H1 (cell line): ENCODE data around the gene DIPK1A. TPM values are rescaled to one million over a fixed set of nuclear protein-coding genes. Genes with fewer than 3 reads are reported as not detected.

Experiments used
- CTCF ChIA-PET: fragments of 300-600 bp; sonication (Branson Sonifier 250); formaldehyde crosslinking; loops from one replicate; lab custom pipeline; 2021; ENCODE audit not compliant: partially characterized antibody; lab: Charles Lee
- POLR2A ChIA-PET: fragments of 300-600 bp; sonication (Branson Sonifier 250); formaldehyde crosslinking; loops from one replicate; lab custom pipeline; 2021; ENCODE audit warnings: inconsistent platforms; ENCODE audit not compliant: partially characterized antibody; lab: Charles Lee
- DNase-seq, 2 experiments: peaks; one replicate each; pipeline versions ENCODE4 v3.0.0 to v3.0.0-alpha.2; 2010 to 2022; ENCODE audit warnings: low spot score in 2 of 2, low read depth in 1 of 2, mixed read lengths in 1 of 2
- FAIRE-seq: peaks from 2 replicates; lab custom pipeline; 2011; peaks lifted over from hg19 to GRCh38; lab: Jason Lieb, UNC
- H2AFZ ChIP-seq: 2 replicates; pipeline ENCODE4 v1.8.1; 2012; ENCODE audit warnings: low read length, inconsistent platforms
- H2AK5ac ChIP-seq: 2 replicates; pipeline ENCODE4 v1.6.1; 2013; ENCODE audit warnings: low read depth, low read length
- H2BK120ac ChIP-seq: replicated peaks from 2 replicates; pipeline ENCODE3; 2013; ENCODE audit warnings: low read depth, low read length, inconsistent platforms
- H2BK12ac ChIP-seq: 2 replicates; pipeline ENCODE4 v1.6.1; 2013; ENCODE audit warnings: low read depth, low read length
- H2BK15ac ChIP-seq: 2 replicates; pipeline ENCODE4 v1.6.1; 2013; ENCODE audit warnings: low read length
- H2BK20ac ChIP-seq: 2 replicates; pipeline ENCODE4 v1.6.1; 2013; ENCODE audit warnings: low read length
- H2BK5ac ChIP-seq: 2 replicates; pipeline ENCODE4 v1.6.1; 2013; ENCODE audit warnings: low read depth, low read length
- H3K14ac ChIP-seq: 2 replicates; pipeline ENCODE4 v1.6.1; 2013; ENCODE audit warnings: inconsistent platforms; ENCODE audit not compliant: insufficient read length
- H3K18ac ChIP-seq: 2 replicates; pipeline ENCODE4 v1.6.1; 2013; ENCODE audit warnings: low read length; ENCODE audit errors: extremely low read depth
- H3K23ac ChIP-seq: 2 replicates; pipeline ENCODE4 v1.6.1; 2013; ENCODE audit warnings: inconsistent platforms; ENCODE audit not compliant: insufficient read length
- H3K23me2 ChIP-seq: 2 replicates; pipeline ENCODE4 v1.6.1; 2013; ENCODE audit warnings: low read depth, low read length
- H3K27ac ChIP-seq: 2 replicates; pipeline ENCODE4 v1.6.1; 2011; ENCODE audit warnings: low read depth, low read length, inconsistent platforms
- H3K27me3 ChIP-seq, 4 experiments: replicated peaks in 1 of 4; 1 replicate in 1 of 4; 2 replicates in 3 of 4; pipeline versions ENCODE4 v1.6.1 to v1.8.1; 2011 to 2013; ENCODE audit warnings: low read length in 3 of 4, mild to moderate bottlenecking in 3 of 4, inconsistent platforms in 2 of 4, mixed read lengths in 2 of 4, moderate library complexity in 1 of 4; ENCODE audit not compliant: control insufficient read depth in 3 of 4, insufficient read depth in 3 of 4; ENCODE audit errors: extremely low read depth in 1 of 4
- H3K36me3 ChIP-seq, 4 experiments: 2 replicates each; pipeline versions ENCODE4 v1.6.1 to v1.8.1; 2011 to 2013; ENCODE audit warnings: mild to moderate bottlenecking in 4 of 4, low read length in 3 of 4, moderate library complexity in 2 of 4, control low read depth in 1 of 4, inconsistent platforms in 1 of 4; ENCODE audit not compliant: insufficient read depth in 4 of 4, control insufficient read depth in 2 of 4
- H3K4ac ChIP-seq: replicated peaks from 2 replicates; pipeline ENCODE3; 2013; ENCODE audit warnings: low read length, low read depth, mixed read lengths, inconsistent platforms; ENCODE audit not compliant: insufficient read length
- H3K4me1 ChIP-seq, 4 experiments: replicated peaks in 1 of 4; 1 replicate in 1 of 4; 2 replicates in 3 of 4; pipeline versions ENCODE4 v1.6.1 to v1.8.1; 2011 to 2013; ENCODE audit warnings: low read length in 3 of 4, inconsistent platforms in 2 of 4, mixed read lengths in 1 of 4; ENCODE audit not compliant: insufficient read depth in 4 of 4, control insufficient read depth in 3 of 4
- H3K4me2 ChIP-seq, 2 experiments: 2 replicates each; pipeline versions ENCODE4 v1.6.1 to v1.8.1; 2011 to 2013; ENCODE audit warnings: low read depth in 2 of 2, low read length in 2 of 2, control low read depth in 1 of 2, inconsistent platforms in 1 of 2, mild to moderate bottlenecking in 1 of 2; ENCODE audit not compliant: insufficient read depth in 1 of 2
- H3K4me3 ChIP-seq, 4 experiments: fragments of 200-600, 300-600 bp in 1 of 4; sonication (generic), shearing (Covaris generic), sonication (Bioruptor Twin) in 1 of 4; 2 replicates each; pipeline versions ENCODE4 v1.5.1 to v1.8.1; 2011 to 2016; ENCODE audit warnings: low read length in 4 of 4, low read depth in 3 of 4, control low read depth in 2 of 4, inconsistent platforms in 2 of 4, mild to moderate bottlenecking in 2 of 4, mixed read lengths in 1 of 4, moderate library complexity in 1 of 4; ENCODE audit not compliant: insufficient read depth in 2 of 4; ENCODE audit errors: extremely low read depth in 1 of 4
- H3K56ac ChIP-seq: replicated peaks from 2 replicates; pipeline ENCODE3; 2013; ENCODE audit warnings: low read depth, mild to moderate bottlenecking, mixed read lengths, low read length, inconsistent platforms; ENCODE audit not compliant: insufficient read length
- H3K79me1 ChIP-seq: 2 replicates; pipeline ENCODE4 v1.6.1; 2013; ENCODE audit warnings: low read depth, low read length, control low read depth
- H3K79me2 ChIP-seq, 2 experiments: 2 replicates each; pipeline versions ENCODE4 v1.6.1 to v1.8.1; 2012 to 2013; ENCODE audit warnings: low read length in 2 of 2, mild to moderate bottlenecking in 2 of 2, inconsistent platforms in 1 of 2; ENCODE audit not compliant: insufficient read depth in 2 of 2, control insufficient read depth in 1 of 2
- H3K9ac ChIP-seq, 4 experiments: replicated peaks in 1 of 4; 1 replicate in 1 of 4; 2 replicates in 3 of 4; pipeline versions ENCODE4 v1.6.1 to v1.8.1; 2011 to 2013; ENCODE audit warnings: low read depth in 3 of 4, low read length in 3 of 4, control low read depth in 2 of 4, mild to moderate bottlenecking in 2 of 4, moderate library complexity in 2 of 4, inconsistent platforms in 1 of 4; ENCODE audit errors: extremely low read depth in 1 of 4
- H3K9me3 ChIP-seq, 2 experiments: 2 replicates each; pipeline versions ENCODE4 v1.6.1 to v1.8.1; 2012 to 2013; ENCODE audit warnings: mild to moderate bottlenecking in 2 of 2, moderate library complexity in 2 of 2, control low read depth in 1 of 2, inconsistent platforms in 1 of 2, low read depth in 1 of 2, low read length in 1 of 2, mixed read lengths in 1 of 2; ENCODE audit not compliant: insufficient read depth in 2 of 2
- H4K20me1 ChIP-seq, 2 experiments: replicated peaks in 1 of 2; 2 replicates each; pipeline versions ENCODE3 to v1.8.1; 2011 to 2013; ENCODE audit warnings: inconsistent platforms in 2 of 2, low read length in 2 of 2, mild to moderate bottlenecking in 1 of 2; ENCODE audit not compliant: insufficient read depth in 2 of 2, control insufficient read depth in 1 of 2
- H4K5ac ChIP-seq: 2 replicates; pipeline ENCODE4 v1.6.1; 2013; ENCODE audit warnings: low read length, low read depth, mixed read lengths, inconsistent platforms; ENCODE audit not compliant: insufficient read length
- H4K8ac ChIP-seq: 2 replicates; pipeline ENCODE4 v1.8.0; 2013; ENCODE audit warnings: mild to moderate bottlenecking, moderate library complexity, low read length, inconsistent platforms; ENCODE audit not compliant: insufficient read depth; ENCODE audit errors: extremely low read depth
- H4K91ac ChIP-seq: replicated peaks from 2 replicates; pipeline ENCODE3; 2013; ENCODE audit warnings: low read length, mixed read lengths, inconsistent platforms; ENCODE audit not compliant: insufficient read length
- BACH1 ChIP-seq: IDR thresholded peaks from 2 replicates; pipeline ENCODE4 v1.6.1; 2012; ENCODE audit warnings: low read length, improper control_type of control experiment
- CHD1 ChIP-seq: IDR thresholded peaks from 2 replicates; pipeline ENCODE4 v1.6.1; 2012; ENCODE audit warnings: low read depth, low read length, improper control_type of control experiment
- CHD2 ChIP-seq: IDR thresholded peaks from 2 replicates; pipeline ENCODE4 v1.6.1; 2012; ENCODE audit warnings: low read length, improper control_type of control experiment
- EP300 ChIP-seq, 2 experiments: IDR thresholded peaks; 1 replicate in 1 of 2; 2 replicates in 1 of 2; pipeline ENCODE4 v1.6.1; 2011 to 2012; ENCODE audit warnings: low read depth in 2 of 2, low read length in 2 of 2, mild to moderate bottlenecking in 2 of 2, borderline replicate concordance in 1 of 2, inconsistent platforms in 1 of 2, moderate library complexity in 1 of 2
- FOSL1 ChIP-seq: IDR thresholded peaks from 2 replicates; pipeline ENCODE4 v1.6.1; 2011; ENCODE audit warnings: mild to moderate bottlenecking, low read depth, low read length, moderate library complexity; ENCODE audit not compliant: insufficient read depth
- KDM4A ChIP-seq: IDR thresholded peaks from one replicate; pipeline ENCODE4 v1.7.1; 2012; ENCODE audit warnings: low read depth, mild to moderate bottlenecking, moderate library complexity, low read length, inconsistent platforms; ENCODE audit not compliant: severe bottlenecking
- NRF1 ChIP-seq: IDR thresholded peaks from 2 replicates; pipeline ENCODE4 v1.6.1; 2011; ENCODE audit warnings: mild to moderate bottlenecking, low read depth, low read length, improper control_type of control experiment
- SAP30 ChIP-seq: fragments of 300-600 bp; sonication (generic); IDR thresholded peaks from 2 replicates; pipeline ENCODE4 v1.7.1; 2012; ENCODE audit warnings: low read length, moderate library complexity, mild to moderate bottlenecking, inconsistent platforms; ENCODE audit not compliant: insufficient read depth, insufficient replicate concordance
- SP1 ChIP-seq: IDR thresholded peaks from 2 replicates; pipeline ENCODE4 v1.6.1; 2011; ENCODE audit warnings: low read depth, low read length
- SUZ12 ChIP-seq: fragments of 200-600 bp; sonication (generic); IDR thresholded peaks from 2 replicates; pipeline ENCODE4 v1.6.1; 2012; ENCODE audit warnings: mild to moderate bottlenecking, inconsistent platforms, low read length, moderate library complexity, mixed read lengths
- TAF1 ChIP-seq: IDR thresholded peaks from 2 replicates; pipeline ENCODE4 v1.6.1; 2011; ENCODE audit warnings: mild to moderate bottlenecking, low read depth, low read length
- TCF12 ChIP-seq: IDR thresholded peaks from 2 replicates; pipeline ENCODE4 v1.6.1; 2011; ENCODE audit warnings: low read depth, mild to moderate bottlenecking, low read length
- YY1 ChIP-seq: IDR thresholded peaks from 2 replicates; pipeline ENCODE4 v1.6.1; 2011; ENCODE audit warnings: low read depth, mild to moderate bottlenecking, low read length
- WGBS, 2 experiments: shearing (Covaris generic) in 1 of 2; methylation state at CpG; one replicate each; pipeline versions ENCODE4 v1.1.6 to v1.1.7; 2013 to 2015; ENCODE audit warnings: low lambda C conversion rate in 2 of 2, mixed read lengths in 2 of 2, inconsistent platforms in 1 of 2, low coverage in 1 of 2, missing lambda C conversion rate in 1 of 2; ENCODE audit not compliant: insufficient replicate concordance in 2 of 2, insufficient coverage in 1 of 2, insufficient read length in 1 of 2; ENCODE audit errors: extremely low coverage in 1 of 2, missing lambda C conversion rate in 1 of 2; 5-methylcytosine and 5-hydroxymethylcytosine counted together
- polyA plus RNA-seq, 7 experiments: library from polyadenylated mRNA; depleted of rRNA in 3 of 7; stranded (reverse) in 5 of 7; unstranded in 2 of 7; fragments of >200 nt in 5 of 7; fragments of 200-250 nt in 2 of 7; gene quantifications; 1 replicate in 5 of 7; 2 replicates in 1 of 7; 4 replicates in 1 of 7; pipeline versions ENCODE4 v1.2.1 to v1.2.3, GENCODE V29; 2011 to 2013; ENCODE audit warnings: missing spikeins in 2 of 7, mixed read lengths in 2 of 7
- total RNA-seq: library from RNA; stranded (reverse); fragmentation: NEBNext Ultra II Directional; extraction: Animal tissue kit (Norgen Biotek cat#: 25700); gene quantifications from 2 replicates; pipeline ENCODE4 v1.2.1, GENCODE V29; 2021
- TF ChIP-seq, protein P1 (sequence below): IDR thresholded peaks from 2 replicates; pipeline ENCODE4 v1.6.1; 2011; ENCODE audit warnings: low read length, improper control_type of control experiment

Gene DIPK1A
- total and polyA plus RNA-seq, 2 of the 8 experiments (the other 6 are each of a cell fraction or from before 2014, with no cell fraction given): 2.5 to 5.0 TPM

DNA sequence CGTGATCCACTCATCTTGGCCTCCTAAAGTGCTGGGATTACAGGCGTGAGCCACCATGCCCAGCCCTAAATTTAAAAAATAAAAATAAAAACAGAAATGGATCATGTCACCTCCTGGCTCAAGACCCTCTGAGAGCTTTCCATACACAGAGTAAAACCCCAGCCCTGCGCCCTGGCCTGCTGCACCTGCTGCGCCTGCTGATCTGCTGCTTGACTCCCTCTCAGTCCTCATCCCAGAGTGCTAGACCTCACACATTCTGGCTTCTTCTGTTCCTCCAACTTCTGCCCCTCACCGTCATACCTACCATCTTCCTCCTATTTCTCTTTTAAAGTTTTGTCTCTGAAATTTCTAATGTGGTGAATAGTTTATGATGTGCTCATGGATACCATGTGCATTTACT is 42.7 kb upstream of the DIPK1A start:
- no peaks in the 10 kb centered on the region for H3K36me3 ChIP-seq
- WGBS, 2 experiments: 81% methylated on average over 5 of the region's 5 CpGs; no CpG with 5 or more reads in 1 of the 2 experiments
- no peak overlapping the region for H4K5ac ChIP-seq
- no peaks in the 10 kb centered on the region for H3K9me3 ChIP-seq
- H2BK5ac ChIP-seq: no peak overlapping the region
- H2AFZ ChIP-seq: no peak overlapping the region
- FAIRE-seq (no peak), DNase-seq (peak in 1 of 2 experiments; percentile 20)
- no peak overlapping the region for H3K56ac ChIP-seq
- no peak overlapping the region for H3K4ac ChIP-seq
- no peaks in the 10 kb centered on the region for H3K79me2 ChIP-seq
- H3K4me3 ChIP-seq: no peak overlapping the region
- no peaks in the 10 kb centered on the region for H3K79me1 ChIP-seq
- no peaks in the 10 kb centered on the region for H3K27me3 ChIP-seq
- no peak overlapping the region for H2BK15ac ChIP-seq
- H4K91ac ChIP-seq: no peak overlapping the region
- H2BK120ac ChIP-seq: no peak overlapping the region
- ChIA-PET CTCF (interaction anchor here (0.6 to 4.5 kb wide), 13 partner anchors 9 to 732 kb away, joined by 3 to 24 read pairs (median 4); partner anchors contain the start of gene DIPK1A), POLR2A (no interaction called here)
- H3K23me2 ChIP-seq: no peaks in the 10 kb centered on the region
- H4K8ac ChIP-seq: no peak overlapping the region
- no peak overlapping the region for H2AK5ac ChIP-seq
- no peak overlapping the region for H3K18ac ChIP-seq
- no peak overlapping the region for H3K23ac ChIP-seq
- H3K14ac ChIP-seq: no peak overlapping the region
- H2BK20ac ChIP-seq: no peak overlapping the region
- peaks cover 0 to 8% (median 5%) of the 10 kb centered on the region in 4 experiments; a peak in 3 of 7 replicates for H3K4me1 ChIP-seq
- H3K9ac ChIP-seq: no peak overlapping the region
- no peak overlapping the region for H3K4me2 ChIP-seq
- no peak overlapping the region for H2BK12ac ChIP-seq
- no peak overlapping the region for H3K27ac ChIP-seq
- no peaks in the 10 kb centered on the region for H4K20me1 ChIP-seq
- TF ChIP-seq YY1 (no peak), SAP30 (no peak), EP300 (IDR thresholded peaks at IDR 0.05; ENCODE audit: borderline replicate concordance in 1 of 2, low read depth in 2 of 2, low read length in 2 of 2) (no peak), KDM4A (no peak), SUZ12 (no peak), CHD1 (no peak), TCF12 (no peak), SP1 (no peak), FOSL1 (no peak), TAF1 (no peak), CHD2 (no peak), NRF1 (no peak), BACH1 (no peak)
- TF ChIP-seq, protein P1, sequence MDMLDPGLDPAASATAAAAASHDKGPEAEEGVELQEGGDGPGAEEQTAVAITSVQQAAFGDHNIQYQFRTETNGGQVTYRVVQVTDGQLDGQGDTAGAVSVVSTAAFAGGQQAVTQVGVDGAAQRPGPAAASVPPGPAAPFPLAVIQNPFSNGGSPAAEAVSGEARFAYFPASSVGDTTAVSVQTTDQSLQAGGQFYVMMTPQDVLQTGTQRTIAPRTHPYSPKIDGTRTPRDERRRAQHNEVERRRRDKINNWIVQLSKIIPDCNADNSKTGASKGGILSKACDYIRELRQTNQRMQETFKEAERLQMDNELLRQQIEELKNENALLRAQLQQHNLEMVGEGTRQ: no peak
